ENCODE data around the gene CLEC4D.
A peak's percentile ranks its signal among the peaks of the same experiment; 100 is the strongest.
"Not testable (repeated sequence)": the region's sequence is repeated elsewhere in the genome, so short reads cannot be mapped to it uniquely, and the experiment has no call there.

CLEC4D gene

GRCh38 chr12:8532045-8532444 is 18.7 kb downstream of the CLEC4D start:
- DNase-seq (ENCODE audit: low read depth) = no peak

- DNase-seq (ENCODE audit: low read depth) = not testable (repeated sequence)
These were observed 24.5 kb downstream of the CLEC4D start for GRCh38 chr12:8537820-8538219.

GRCh38 chr12:8540831-8541230 is 27.5 kb downstream of the CLEC4D start, which contains the start of gene CLEC4E:
Gene CLEC4E, minus strand, starts transcription at chr12:8540905. Its CDS starts 108 bp downstream, at chr12:8540797.
- not testable (repeated sequence) for DNase-seq (ENCODE audit: low read depth)

GRCh38 chr12:8541562-8541961 is 28.3 kb downstream of the CLEC4D start:
- no peak for DNase-seq (ENCODE audit: low read depth)

- peak; percentile 60 for DNase-seq (ENCODE audit: low read depth)
These were observed 31.0 kb downstream of the CLEC4D start for GRCh38 chr12:8544295-8544694.

GRCh38 chr12:8546591-8546990 is 33.3 kb downstream of the CLEC4D start:
- no peak for DNase-seq (ENCODE audit: low read depth)

GRCh38 chr12:8547645-8548044 is 34.3 kb downstream of the CLEC4D start:
- DNase-seq (ENCODE audit: low read depth) = no peak

GRCh38 chr12:8548192-8548591 is 34.9 kb downstream of the CLEC4D start:
- DNase-seq (ENCODE audit: low read depth) = no peak

- no peak for DNase-seq (ENCODE audit: low read depth)
These were observed 36.1 kb downstream of the CLEC4D start for GRCh38 chr12:8549381-8549780.

GRCh38 chr12:8553088-8553627 is 39.9 kb downstream of the CLEC4D start:
- no peak for DNase-seq (ENCODE audit: low read depth)

GRCh38 chr12:8554451-8555195 is 41.3 kb downstream of the CLEC4D start:
- DNase-seq (ENCODE audit: low read depth) = no peak

GRCh38 chr12:8556531-8557097 is 43.3 kb downstream of the CLEC4D start:
- no peak for DNase-seq (ENCODE audit: low read depth)

GRCh38 chr12:8559676-8560075 is 46.4 kb downstream of the CLEC4D start:
- no peak for DNase-seq (ENCODE audit: low read depth)

GRCh38 chr12:8561011-8561410 is 47.7 kb downstream of the CLEC4D start:
- DNase-seq (ENCODE audit: low read depth) = no peak

- no peak for DNase-seq (ENCODE audit: low read depth)
These were observed 49.0 kb downstream of the CLEC4D start for GRCh38 chr12:8562310-8562709.

- DNase-seq (ENCODE audit: low read depth) = no peak
These were observed 50.1 kb downstream of the CLEC4D start for GRCh38 chr12:8563356-8563755.

GRCh38 chr12:8564656-8565055 is 51.4 kb downstream of the CLEC4D start:
- no peak for DNase-seq (ENCODE audit: low read depth)

- not testable (repeated sequence) for DNase-seq (ENCODE audit: low read depth)
These were observed 52.7 kb downstream of the CLEC4D start for GRCh38 chr12:8566052-8566451.

GRCh38 chr12:8566525-8566924 is 53.2 kb downstream of the CLEC4D start:
- DNase-seq (ENCODE audit: low read depth) = no peak
